Measurements from ENCODE around the gene ALKBH6. TPM values are rescaled to one million over a fixed set of nuclear protein-coding genes. Genes with fewer than 3 reads are reported as not detected.
"Not testable (repeated sequence)": the region's sequence is repeated elsewhere in the genome, so short reads cannot be mapped to it uniquely, and the experiment has no call there.

The ALKBH6 gene
- total RNA-seq, 1 donor from 2014 or later: 12.6 TPM

- DNase-seq (ENCODE audit: low spot score): no peak
These were observed 20.0 kb downstream of the ALKBH6 start for GRCh38 chr19:35993923-35994598.

DNA sequence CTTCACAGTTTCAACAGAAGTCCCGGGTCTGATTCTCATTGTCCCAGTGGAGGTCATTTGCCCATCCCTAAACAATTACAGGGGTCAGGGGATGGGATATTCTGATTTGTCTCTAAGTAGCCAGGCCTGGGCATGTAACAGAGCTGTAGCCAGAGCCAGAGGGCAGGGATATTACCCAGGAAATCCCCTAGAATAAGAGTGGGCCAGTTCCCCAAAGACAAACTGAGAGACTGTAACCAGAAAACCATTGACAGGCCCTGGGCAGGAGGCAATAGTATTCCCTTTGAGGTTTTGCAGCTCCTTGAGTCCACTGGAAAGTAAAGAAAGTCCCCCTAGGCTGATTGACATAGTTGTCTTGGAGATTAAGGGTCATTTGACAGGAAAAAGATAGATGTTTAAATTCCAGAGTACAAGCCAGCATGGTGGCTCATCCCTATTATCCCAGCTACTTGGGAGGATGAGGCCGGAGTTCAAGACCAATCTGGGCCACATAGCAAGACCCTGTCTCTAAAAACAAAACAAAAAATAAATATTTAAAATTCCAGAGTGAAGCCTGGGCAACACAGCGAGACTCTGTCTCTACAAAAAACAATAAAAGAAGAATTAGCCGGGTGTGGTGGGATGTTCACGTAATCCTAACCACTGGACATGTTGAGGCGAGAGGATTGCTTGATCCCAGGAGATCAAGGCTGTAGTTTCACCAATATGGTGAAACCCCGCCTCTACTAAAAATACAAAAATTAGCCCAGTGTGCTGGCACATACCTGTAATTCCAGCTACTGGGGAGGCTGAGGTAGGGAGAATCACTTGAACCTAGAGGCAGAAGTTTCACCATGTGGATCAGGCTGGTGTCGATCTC lies 20.9 kb downstream of the ALKBH6 start:
- DNase-seq (ENCODE audit: low spot score): no peak

DNA sequence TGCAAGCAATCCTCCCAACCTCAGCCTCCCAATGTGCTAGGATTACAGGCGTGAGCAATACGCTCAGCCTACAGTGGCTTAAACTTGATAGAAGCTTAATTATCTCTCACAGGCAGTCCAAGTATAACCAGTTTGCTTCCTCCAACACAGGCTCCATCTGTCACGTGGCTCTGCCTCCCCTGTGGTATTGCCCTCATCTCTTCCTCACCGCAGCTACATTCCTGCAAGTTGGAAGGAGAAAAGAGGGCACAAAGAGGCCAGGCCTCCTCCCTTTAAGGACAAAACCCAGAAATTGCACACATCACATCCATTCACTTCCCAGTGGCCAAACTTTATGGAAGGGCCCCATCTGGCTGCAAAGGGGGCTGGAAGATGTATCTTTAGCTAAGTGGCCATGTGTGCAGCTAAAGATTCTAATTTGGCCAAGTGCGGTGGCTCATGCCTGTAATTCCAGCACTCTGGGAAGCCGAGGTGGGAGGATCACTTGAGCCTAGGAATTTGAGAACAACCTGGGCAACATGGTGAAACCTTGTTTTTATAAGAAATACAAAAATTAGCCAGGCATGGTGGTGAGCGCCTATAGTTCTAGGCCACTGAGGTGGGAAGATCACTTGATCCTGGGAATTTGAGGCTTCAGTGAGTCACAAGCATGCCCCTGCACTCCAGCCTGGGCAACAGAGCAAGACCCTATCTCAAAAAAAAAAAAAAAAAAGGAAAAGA lies 22.1 kb downstream of the ALKBH6 start:
- no peak for DNase-seq (ENCODE audit: low spot score)

DNA sequence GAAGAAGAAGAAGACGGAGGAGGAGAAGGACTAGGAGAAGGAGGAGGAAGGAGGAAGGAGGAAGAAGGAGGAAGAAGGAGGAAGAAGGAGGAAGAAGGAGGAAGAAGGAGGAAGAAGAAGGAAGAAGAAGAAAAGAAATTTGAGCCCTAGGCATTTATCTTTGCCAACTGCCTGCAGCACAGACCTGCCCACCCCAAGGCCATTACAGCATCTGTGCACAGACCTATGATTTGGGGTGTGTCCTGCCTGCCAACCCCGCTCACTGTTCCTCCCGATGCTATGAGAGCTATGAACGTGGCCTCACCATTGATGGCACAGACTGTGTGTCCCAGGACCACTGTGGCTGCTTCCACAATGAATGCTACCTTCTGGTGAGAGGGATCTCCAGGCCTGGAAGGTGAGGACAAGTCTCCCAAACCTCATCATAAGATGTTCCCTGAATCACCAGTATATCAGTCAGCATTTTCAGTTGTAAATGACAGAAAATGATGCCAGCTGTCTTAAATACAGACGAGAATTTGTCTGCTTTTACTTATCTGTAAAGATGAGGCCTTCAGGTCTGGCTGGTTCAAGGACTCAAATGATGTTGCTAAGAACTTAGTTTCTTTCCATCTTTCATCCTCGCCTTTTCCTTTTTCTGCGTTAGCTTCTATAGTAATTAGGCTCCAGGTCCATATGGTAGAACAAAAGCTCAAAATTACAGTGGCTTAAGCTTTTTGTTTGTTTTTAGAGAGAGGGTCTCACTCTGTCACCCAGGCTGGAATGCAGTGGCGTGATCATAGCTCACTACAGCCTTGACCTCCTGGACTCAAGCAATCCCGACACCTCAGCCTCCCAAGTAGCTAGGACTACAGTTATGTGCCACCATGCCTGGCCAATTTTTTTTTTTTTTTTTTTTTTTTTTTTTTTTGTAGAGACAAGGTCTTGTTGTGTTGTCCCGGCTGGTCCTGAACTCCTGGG lies 23.0 kb downstream of the ALKBH6 start:
- no peak for DNase-seq (ENCODE audit: low spot score)

- DNase-seq (ENCODE audit: low spot score): no peak
These were observed 23.9 kb downstream of the ALKBH6 start for GRCh38 chr19:35990156-35990555.

DNA sequence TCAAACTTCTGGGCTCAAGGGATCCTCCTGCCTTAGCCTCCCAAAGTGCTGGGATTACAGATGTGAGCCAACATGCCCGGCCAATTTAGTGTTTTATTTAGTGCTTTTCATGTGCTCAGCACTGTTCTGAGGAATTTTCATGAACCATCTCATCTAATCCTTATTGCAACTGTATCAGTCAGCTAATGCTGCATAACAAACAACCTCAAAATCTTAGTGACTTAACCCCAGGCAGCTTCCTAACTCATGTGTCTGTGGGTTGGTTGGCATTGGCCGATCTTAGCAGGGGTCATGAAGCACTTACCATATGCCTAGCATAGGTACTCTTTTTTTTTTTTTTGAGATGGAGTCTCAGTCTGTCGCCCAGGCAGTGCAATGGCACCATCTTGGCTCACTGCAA lies 25.2 kb downstream of the ALKBH6 start:
- no peak for DNase-seq (ENCODE audit: low spot score)

DNA sequence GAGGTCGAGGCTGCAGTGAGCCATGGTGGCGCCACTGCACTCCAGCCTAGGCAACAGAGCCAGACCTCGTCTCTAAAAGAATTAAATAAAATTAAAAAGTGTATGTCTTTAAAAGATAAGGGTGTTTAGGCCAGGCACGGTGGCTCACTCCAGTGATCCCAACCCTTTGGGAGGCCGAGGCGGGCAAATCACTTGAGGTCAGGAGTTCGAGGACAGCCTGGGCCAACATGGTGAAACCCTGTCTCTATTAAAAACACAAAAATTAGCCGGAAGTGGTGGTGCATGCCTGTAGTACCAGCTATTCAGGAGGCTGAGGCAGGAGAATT lies 26.5 kb downstream of the ALKBH6 start:
- DNase-seq (ENCODE audit: low spot score): no peak

GRCh38 chr19:35986664-35987570 lies 27.1 kb downstream of the ALKBH6 start:
- no peak for DNase-seq (ENCODE audit: low spot score)

GRCh38 chr19:35986111-35986510 lies 27.9 kb downstream of the ALKBH6 start:
- DNase-seq (ENCODE audit: low spot score): no peak

- DNase-seq (ENCODE audit: low spot score): no peak
These were observed 30.8 kb downstream of the ALKBH6 start for GRCh38 chr19:35983177-35983576.

GRCh38 chr19:35980997-35981396 lies 33.0 kb downstream of the ALKBH6 start:
- not testable (repeated sequence) for DNase-seq (ENCODE audit: low spot score)

- no peak for DNase-seq (ENCODE audit: low spot score)
These were observed 35.1 kb downstream of the ALKBH6 start for GRCh38 chr19:35978832-35979365.

- no peak for DNase-seq (ENCODE audit: low spot score)
These were observed 35.7 kb downstream of the ALKBH6 start for GRCh38 chr19:35978271-35978670.

DNA sequence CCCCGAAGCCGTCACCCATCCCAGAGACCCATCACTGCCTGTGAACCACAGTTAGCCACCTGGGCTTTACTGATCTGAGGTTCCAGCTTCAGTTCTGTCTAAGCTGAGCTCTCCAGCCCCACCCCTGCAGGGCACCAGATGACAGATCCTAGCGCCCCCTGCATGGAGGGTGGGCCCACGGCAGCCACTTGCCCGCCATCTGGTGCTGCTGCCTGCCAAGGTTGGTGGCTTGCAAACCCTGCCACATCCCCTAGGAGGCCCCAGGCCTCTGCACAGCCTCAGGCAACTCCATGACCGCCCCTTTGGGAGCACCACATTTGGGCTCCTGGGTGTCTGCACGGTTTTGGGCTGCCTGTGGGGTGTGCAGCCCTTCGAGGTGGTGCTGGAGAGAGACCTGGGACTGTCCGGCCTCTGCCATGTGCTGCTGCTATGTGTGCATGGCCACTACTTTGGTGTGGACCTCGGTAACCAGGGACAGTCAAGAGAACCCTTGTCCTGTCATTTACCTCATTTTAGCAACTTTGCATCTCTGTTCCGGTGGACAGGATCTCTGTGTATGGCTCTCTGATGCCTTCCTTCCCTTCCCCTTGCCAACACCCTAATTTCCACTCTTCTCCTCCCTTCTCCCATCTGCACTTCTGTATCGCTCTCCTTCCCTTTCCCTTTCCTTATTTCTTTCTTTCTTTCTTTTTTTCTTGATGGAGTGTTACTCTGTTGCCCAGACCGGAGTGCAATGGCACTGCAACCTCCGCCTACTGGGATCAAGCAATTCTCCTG lies 36.4 kb downstream of the ALKBH6 start:
- DNase-seq (ENCODE audit: low spot score): no peak

DNA sequence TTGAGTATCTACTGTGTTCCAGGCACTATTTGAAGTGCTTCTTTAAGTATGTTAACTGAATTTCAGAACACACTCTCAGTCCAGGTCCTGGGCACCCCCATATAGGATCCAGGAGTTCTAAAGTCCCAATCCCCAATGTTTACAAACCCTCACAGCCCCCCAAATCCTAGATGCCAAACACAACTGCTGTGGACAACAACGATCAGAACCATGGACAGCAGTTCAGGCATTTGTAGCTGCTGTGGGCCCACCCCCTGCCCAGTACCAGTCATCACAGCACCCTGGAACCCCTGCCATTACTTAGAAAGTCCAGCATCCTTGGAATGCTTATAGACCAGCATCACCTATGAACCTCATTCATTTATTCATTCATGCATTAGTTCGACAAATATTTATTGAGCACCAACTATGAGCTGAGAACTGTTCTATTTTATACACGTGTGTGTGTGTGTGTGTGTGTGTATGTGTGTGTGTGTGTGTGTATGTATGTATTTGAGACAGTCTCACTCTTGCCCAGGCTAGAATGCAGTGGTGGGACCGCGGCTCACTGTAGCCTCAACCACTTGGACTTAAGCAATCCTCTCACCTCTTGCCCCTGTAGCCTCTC lies 38.3 kb downstream of the ALKBH6 start:
- DNase-seq (ENCODE audit: low spot score): no peak

DNA sequence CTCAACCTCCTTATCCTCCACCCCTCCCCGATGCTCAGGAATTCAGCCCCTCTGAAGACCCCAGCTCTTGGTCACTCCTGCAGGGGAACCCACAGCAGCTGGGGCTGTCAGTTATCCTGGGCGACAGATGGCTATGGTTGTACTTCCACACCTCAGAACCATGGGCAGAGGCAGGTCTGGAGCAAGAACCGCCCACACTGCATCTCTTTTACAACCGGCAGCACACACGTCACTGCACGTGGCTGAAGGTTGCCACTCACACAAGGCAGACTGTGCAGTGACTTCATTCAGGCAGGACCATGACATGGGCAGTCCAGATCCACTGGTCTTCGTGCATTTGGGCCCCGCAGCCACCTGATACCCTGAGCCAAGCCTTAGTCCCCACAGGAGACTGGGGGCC lies 40.5 kb downstream of the ALKBH6 start:
- DNase-seq (ENCODE audit: low spot score): no peak

DNA sequence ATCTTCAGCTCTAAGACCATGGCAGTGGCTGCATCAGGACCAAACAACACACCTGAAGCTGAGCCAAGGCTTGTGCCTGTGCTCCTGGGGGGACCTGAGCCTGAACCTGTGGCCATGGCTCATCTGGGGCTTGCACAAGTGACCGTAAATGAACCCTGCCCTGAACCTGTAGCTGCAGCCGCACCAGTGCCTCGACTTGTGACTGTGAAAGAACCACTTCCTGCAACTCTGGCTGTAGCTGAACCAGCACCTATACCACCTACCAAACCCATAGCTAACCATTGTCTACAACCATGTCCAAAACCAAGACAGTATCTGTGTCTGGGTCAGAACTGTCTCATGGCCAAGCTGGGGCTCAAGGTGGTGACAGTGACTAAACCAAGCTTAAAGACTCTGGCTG lies 47.2 kb downstream of the ALKBH6 start:
- no peak for DNase-seq (ENCODE audit: low spot score)

GRCh38 chr19:35963514-35963913 lies 50.5 kb downstream of the ALKBH6 start:
- DNase-seq (ENCODE audit: low spot score): no peak

All from mesenteric fat pad (tissue), 1 donor.